ENCODE measurements around the gene PRSS21. TPM values are rescaled to one million over a fixed set of nuclear protein-coding genes. Genes with fewer than 3 reads are reported as not detected.

Gene PRSS21
- total and polyA plus RNA-seq, 4 donors: not detected

GRCh38 chr16:2773188-2773968, 43.7 kb upstream of the PRSS21 start:
- Histone ChIP-seq H3K4me3 (ENCODE audit: low read length in 2 of 2) (no peak overlapping the region), H3K27ac (ENCODE audit: low read depth in 1 of 2, low read length in 2 of 2) (no peak overlapping the region), H3K27me3 (ENCODE audit: control insufficient read depth in 1 of 2, insufficient read depth in 2 of 2, low read length in 1 of 2) (no peaks in the 10 kb centered on the region), H3K36me3 (ENCODE audit: control insufficient read depth in 1 of 2, insufficient read depth in 2 of 2, low read length in 1 of 2) (peaks cover 0 to 19% of the 10 kb centered on the region in 2 donors), H3K4me1 (ENCODE audit: control insufficient read depth in 1 of 2, insufficient read depth in 2 of 2, low read length in 2 of 2) (no peaks in the 10 kb centered on the region), H3K9me3 (ENCODE audit: control insufficient read depth, low read length) (no peaks in the 10 kb centered on the region)
- 74 to 78% methylated on average over 12 of the region's 12 CpGs for WGBS, 2 donors
- intact Hi-C loops (cut with DNase I): no loop called here
- DNase-seq (peak; percentile 18 to 28), ATAC-seq (ENCODE audit: low FRiP score) (no peak)

- H3K9me3 ChIP-seq (ENCODE audit: control insufficient read depth, low read length): no peaks in the 10 kb centered on the region
- DNase-seq (peak; percentile 25 to 65), ATAC-seq (ENCODE audit: low FRiP score) (no peak)
- no peaks in the 10 kb centered on the region for H3K4me1 ChIP-seq (ENCODE audit: control insufficient read depth in 1 of 2, insufficient read depth in 2 of 2, low read length in 2 of 2)
- H3K27ac ChIP-seq (ENCODE audit: low read depth in 1 of 2, low read length in 2 of 2): no peak overlapping the region
- intact Hi-C loops (cut with DNase I): no loop called here
- no peaks in the 10 kb centered on the region for H3K27me3 ChIP-seq (ENCODE audit: control insufficient read depth in 1 of 2, insufficient read depth in 2 of 2, low read length in 1 of 2)
- 69 to 74% methylated on average over 7 of the region's 7 CpGs for WGBS, 2 donors
- H3K4me3 ChIP-seq (ENCODE audit: low read length in 2 of 2): no peak overlapping the region
- H3K36me3 ChIP-seq (ENCODE audit: control insufficient read depth in 1 of 2, insufficient read depth in 2 of 2, low read length in 1 of 2): peaks cover 0 to 13% of the 10 kb centered on the region in 2 donors
Measured at GRCh38 chr16:2774161-2774891, 42.7 kb upstream of the PRSS21 start.

- peak; percentile 26 to 30 for DNase-seq
- intact Hi-C loops (cut with DNase I): no loop called here
- WGBS, 2 donors: 75 to 76% methylated on average over 7 of the region's 7 CpGs
Measured at GRCh38 chr16:2775131-2775716, 41.8 kb upstream of the PRSS21 start.

GRCh38 chr16:2775765-2776499, 41.1 kb upstream of the PRSS21 start:
- ATAC-seq (ENCODE audit: low FRiP score): no peak
- Histone ChIP-seq H3K9me3 (ENCODE audit: control insufficient read depth, low read length) (no peaks in the 10 kb centered on the region), H3K27me3 (ENCODE audit: control insufficient read depth in 1 of 2, insufficient read depth in 2 of 2, low read length in 1 of 2) (no peaks in the 10 kb centered on the region), H3K4me1 (ENCODE audit: control insufficient read depth in 1 of 2, insufficient read depth in 2 of 2, low read length in 2 of 2) (no peaks in the 10 kb centered on the region), H3K27ac (ENCODE audit: low read depth in 1 of 2, low read length in 2 of 2) (no peak overlapping the region), H3K4me3 (ENCODE audit: low read length in 2 of 2) (peak overlapping the region; percentile 67 to 70), H3K36me3 (ENCODE audit: control insufficient read depth in 1 of 2, insufficient read depth in 2 of 2, low read length in 1 of 2) (peaks cover 0 to 1% of the 10 kb centered on the region in 2 donors)
- WGBS, 2 donors: 30 to 32% methylated on average over 11 of the region's 11 CpGs
- intact Hi-C loops (cut with DNase I): loop anchor here in 1 of 2 donors (2.0 kb wide), 1 partner anchor 53 kb away; no protein-coding TSS in a partner anchor
- peak; percentile 19 to 21 for DNase-seq

More at GRCh38 chr16:2775131-2775716, 41.8 kb upstream of the PRSS21 start:
- Histone ChIP-seq H3K27me3 (ENCODE audit: control insufficient read depth in 1 of 2, insufficient read depth in 2 of 2, low read length in 1 of 2) (no peaks in the 10 kb centered on the region), H3K9me3 (ENCODE audit: control insufficient read depth, low read length) (no peaks in the 10 kb centered on the region), H3K4me1 (ENCODE audit: control insufficient read depth in 1 of 2, insufficient read depth in 2 of 2, low read length in 2 of 2) (no peaks in the 10 kb centered on the region), H3K27ac (ENCODE audit: low read depth in 1 of 2, low read length in 2 of 2) (no peak overlapping the region), H3K36me3 (ENCODE audit: control insufficient read depth in 1 of 2, insufficient read depth in 2 of 2, low read length in 1 of 2) (peaks cover 0 to 5% of the 10 kb centered on the region in 2 donors), H3K4me3 (ENCODE audit: low read length in 2 of 2) (no peak overlapping the region)
- ATAC-seq (ENCODE audit: low FRiP score): no peak

- Histone ChIP-seq H3K27me3 (ENCODE audit: control insufficient read depth in 1 of 2, insufficient read depth in 2 of 2, low read length in 1 of 2) (no peaks in the 10 kb centered on the region), H3K36me3 (ENCODE audit: control insufficient read depth in 1 of 2, insufficient read depth in 2 of 2, low read length in 1 of 2) (peaks cover 0 to under 1% of the 10 kb centered on the region in 2 donors), H3K4me1 (ENCODE audit: control insufficient read depth in 1 of 2, insufficient read depth in 2 of 2, low read length in 2 of 2) (no peaks in the 10 kb centered on the region), H3K27ac (ENCODE audit: low read depth in 1 of 2, low read length in 2 of 2) (peak overlapping the region in 1 of 2 donors; percentile 39), H3K9me3 (ENCODE audit: control insufficient read depth, low read length) (no peaks in the 10 kb centered on the region), H3K4me3 (ENCODE audit: low read length in 2 of 2) (peak overlapping the region; percentile 67 to 70)
- WGBS, 2 donors: 0 to 1% methylated on average over 65 to 72 of the region's 72 CpGs
- DNase-seq (peak; percentile 58 to 84), ATAC-seq (ENCODE audit: low FRiP score) (peak; percentile 2)
- intact Hi-C loops (cut with DNase I): loop anchor here in 1 of 2 donors (1.0 to 2.0 kb wide), 2 partner anchors 24 to 54 kb away; partner anchors contain the start of gene SRRM2
Measured at GRCh38 chr16:2776500-2777139, 40.4 kb upstream of the PRSS21 start.

GRCh38 chr16:2777231-2777902, 39.7 kb upstream of the PRSS21 start, which contains the start of gene ELOB:
Gene ELOB, minus strand, starts transcription at chr16:2777280. Its CDS starts 41 bp downstream, at chr16:2777239.
- whole genome bisulfite sequencing, 2 donors: 0 to 1% methylated on average over 54 to 70 of the region's 70 CpGs
- ATAC-seq (ENCODE audit: low FRiP score): peak; percentile 94
- Histone ChIP-seq H3K4me1 (ENCODE audit: control insufficient read depth in 1 of 2, insufficient read depth in 2 of 2, low read length in 2 of 2) (no peaks in the 10 kb centered on the region), H3K27ac (ENCODE audit: low read depth in 1 of 2, low read length in 2 of 2) (peak within 1 kb of the TSS; percentile 79 to 88), H3K36me3 (ENCODE audit: control insufficient read depth in 1 of 2, insufficient read depth in 2 of 2, low read length in 1 of 2) (no peaks in the 10 kb centered on the region), H3K9me3 (ENCODE audit: control insufficient read depth, low read length) (no peaks in the 10 kb centered on the region), H3K4me3 (ENCODE audit: low read length in 2 of 2) (peak within 1 kb of the TSS; percentile 67 to 87), H3K27me3 (ENCODE audit: control insufficient read depth in 1 of 2, insufficient read depth in 2 of 2, low read length in 1 of 2) (no peaks in the 10 kb centered on the region)
- peak; percentile 92 to 97 for DNase-seq
- intact Hi-C loops (cut with DNase I): loop anchor here in 1 of 2 donors (1.0 to 2.0 kb wide), 2 partner anchors 25 to 55 kb away; partner anchors contain the start of gene SRRM2

- Histone ChIP-seq H3K4me3 (ENCODE audit: low read length in 2 of 2) (peak overlapping the region; percentile 50 to 87), H3K27me3 (ENCODE audit: control insufficient read depth in 1 of 2, insufficient read depth in 2 of 2, low read length in 1 of 2) (no peaks in the 10 kb centered on the region), H3K27ac (ENCODE audit: low read depth in 1 of 2, low read length in 2 of 2) (peak overlapping the region; percentile 79 to 88), H3K36me3 (ENCODE audit: control insufficient read depth in 1 of 2, insufficient read depth in 2 of 2, low read length in 1 of 2) (no peaks in the 10 kb centered on the region), H3K4me1 (ENCODE audit: control insufficient read depth in 1 of 2, insufficient read depth in 2 of 2, low read length in 2 of 2) (no peaks in the 10 kb centered on the region), H3K9me3 (ENCODE audit: control insufficient read depth, low read length) (no peaks in the 10 kb centered on the region)
- DNase-seq (peak in 1 of 2 donors; percentile 80), ATAC-seq (ENCODE audit: low FRiP score) (peak; percentile 48)
- intact Hi-C loops (cut with DNase I): loop anchor here in 1 of 2 donors (1.0 to 2.0 kb wide), 2 partner anchors 26 to 55 kb away; partner anchors contain the start of gene SRRM2
- 8% methylated on average over 25 to 27 of the region's 27 CpGs for WGBS, 2 donors
Measured at GRCh38 chr16:2777903-2778629, 39.0 kb upstream of the PRSS21 start.
